GM19193 (cell line): ENCODE results near the gene SPIRE2.
A peak's percentile ranks its signal among the peaks of the same experiment; 100 is the strongest.

Experiments
- POLR2A ChIP-seq: IDR thresholded peaks from 4 replicates; pipeline ENCODE4 v1.6.1; 2011; ENCODE audit not compliant: insufficient read depth, insufficient read length; ENCODE audit errors: extremely low read depth

SPIRE2 gene

GRCh38 chr16:89902980-89903379, 74.7 kb downstream of the SPIRE2 start:
- no peak for TF ChIP-seq POLR2A

- TF ChIP-seq POLR2A = no peak
Observed at GRCh38 chr16:89903908-89904515, 75.7 kb downstream of the SPIRE2 start.

DNA sequence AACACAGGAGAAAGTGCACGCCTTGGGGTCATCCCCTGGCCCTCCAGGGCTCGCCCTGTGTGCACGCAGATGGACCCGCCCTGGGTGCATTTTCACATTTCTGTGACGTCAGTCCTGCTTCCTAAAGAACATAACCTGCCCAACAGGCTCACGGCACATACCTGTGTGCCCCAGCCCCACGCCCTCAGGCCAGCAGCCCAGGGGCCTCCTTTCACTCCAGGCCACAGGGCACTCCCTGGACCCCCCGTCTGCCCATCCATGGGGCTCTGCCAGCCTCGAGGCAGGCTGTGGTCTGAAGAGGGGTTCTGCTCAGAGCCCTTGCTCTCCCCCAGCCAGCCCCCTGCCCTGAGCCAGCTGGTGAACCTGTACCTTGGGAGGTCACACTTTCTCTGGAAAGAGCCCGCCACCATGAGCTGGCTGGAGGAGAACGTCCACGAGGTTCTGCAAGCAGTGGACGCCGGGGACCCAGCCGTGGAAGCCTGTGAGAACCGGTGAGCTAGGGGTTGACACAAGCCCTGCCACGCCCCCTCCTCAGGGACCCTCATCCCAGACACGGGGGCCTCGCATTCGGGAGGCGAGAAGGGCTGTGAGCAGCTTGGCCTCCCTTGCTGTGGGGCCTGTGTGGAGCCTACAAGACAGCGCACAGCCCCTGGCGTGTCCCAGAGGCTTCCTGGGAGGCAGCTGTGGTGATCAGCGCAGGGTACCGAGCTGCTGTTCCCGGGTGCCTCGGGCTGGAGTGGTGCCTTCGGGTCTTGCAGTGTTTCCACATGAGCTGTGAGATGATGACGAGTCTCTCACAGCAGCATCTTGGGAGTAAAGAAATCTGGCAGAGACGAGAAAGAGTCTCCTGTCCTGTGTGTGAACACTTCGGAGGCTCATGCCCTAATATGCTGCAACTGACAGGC, 76.6 kb downstream of the SPIRE2 start:
- TF ChIP-seq POLR2A = no peak

DNA sequence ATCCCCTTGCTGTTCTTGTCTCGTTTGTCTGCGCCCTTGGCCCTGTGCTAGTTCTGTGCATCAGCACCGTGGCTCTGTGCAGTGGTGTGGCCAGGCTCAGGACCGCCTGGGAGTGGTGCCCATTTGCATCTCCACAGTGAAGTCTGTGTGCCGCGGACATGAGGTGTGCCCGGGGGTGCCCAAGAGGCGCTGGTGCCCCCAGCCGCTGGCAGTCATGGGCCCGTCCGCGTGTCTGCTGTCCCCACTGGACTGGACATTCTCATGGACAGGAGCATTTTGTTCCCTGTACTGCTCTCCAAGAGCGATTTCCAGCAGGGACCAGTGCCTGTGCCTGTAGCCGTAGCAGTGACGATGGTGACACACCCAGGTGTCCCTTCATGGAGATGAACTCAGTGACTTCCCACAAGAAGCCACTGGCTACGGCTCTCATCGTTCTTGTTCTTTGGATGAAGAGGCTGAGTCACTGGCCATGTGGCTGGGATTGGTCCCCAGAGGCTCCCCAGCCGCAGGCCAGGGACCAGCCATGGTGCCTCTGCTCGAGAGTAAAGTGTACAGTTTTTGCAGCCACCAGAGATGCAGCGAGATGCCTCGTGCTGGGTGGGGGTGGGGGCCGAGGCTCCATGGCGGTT, 77.3 kb downstream of the SPIRE2 start:
- TF ChIP-seq POLR2A = peak; percentile 33

GRCh38 chr16:89906140-89907025, 78.1 kb downstream of the SPIRE2 start:
- no peak for TF ChIP-seq POLR2A

GRCh38 chr16:89907055-89907814, 79.0 kb downstream of the SPIRE2 start:
- no peak for TF ChIP-seq POLR2A

DNA sequence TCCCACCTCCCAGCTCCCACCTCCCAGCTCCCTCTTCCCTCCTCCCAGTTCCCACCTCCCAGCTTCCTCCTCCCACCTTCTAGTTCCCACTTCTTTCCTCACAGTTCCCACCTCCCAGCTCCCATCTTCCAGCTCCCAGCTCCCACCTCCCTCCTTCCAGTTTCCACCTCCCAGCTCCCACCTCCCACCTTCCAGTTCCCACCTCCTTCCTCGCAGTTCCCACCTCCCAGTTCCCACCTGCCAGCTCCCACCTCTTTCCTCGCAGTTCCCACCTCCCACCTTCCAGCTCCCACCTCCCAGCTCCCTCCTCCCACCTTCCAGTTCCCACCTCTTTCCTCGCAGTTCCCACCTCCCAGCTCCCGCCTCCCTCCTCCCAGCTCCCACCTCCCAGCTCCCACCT, 80.0 kb downstream of the SPIRE2 start:
- TF ChIP-seq POLR2A = no peak

DNA sequence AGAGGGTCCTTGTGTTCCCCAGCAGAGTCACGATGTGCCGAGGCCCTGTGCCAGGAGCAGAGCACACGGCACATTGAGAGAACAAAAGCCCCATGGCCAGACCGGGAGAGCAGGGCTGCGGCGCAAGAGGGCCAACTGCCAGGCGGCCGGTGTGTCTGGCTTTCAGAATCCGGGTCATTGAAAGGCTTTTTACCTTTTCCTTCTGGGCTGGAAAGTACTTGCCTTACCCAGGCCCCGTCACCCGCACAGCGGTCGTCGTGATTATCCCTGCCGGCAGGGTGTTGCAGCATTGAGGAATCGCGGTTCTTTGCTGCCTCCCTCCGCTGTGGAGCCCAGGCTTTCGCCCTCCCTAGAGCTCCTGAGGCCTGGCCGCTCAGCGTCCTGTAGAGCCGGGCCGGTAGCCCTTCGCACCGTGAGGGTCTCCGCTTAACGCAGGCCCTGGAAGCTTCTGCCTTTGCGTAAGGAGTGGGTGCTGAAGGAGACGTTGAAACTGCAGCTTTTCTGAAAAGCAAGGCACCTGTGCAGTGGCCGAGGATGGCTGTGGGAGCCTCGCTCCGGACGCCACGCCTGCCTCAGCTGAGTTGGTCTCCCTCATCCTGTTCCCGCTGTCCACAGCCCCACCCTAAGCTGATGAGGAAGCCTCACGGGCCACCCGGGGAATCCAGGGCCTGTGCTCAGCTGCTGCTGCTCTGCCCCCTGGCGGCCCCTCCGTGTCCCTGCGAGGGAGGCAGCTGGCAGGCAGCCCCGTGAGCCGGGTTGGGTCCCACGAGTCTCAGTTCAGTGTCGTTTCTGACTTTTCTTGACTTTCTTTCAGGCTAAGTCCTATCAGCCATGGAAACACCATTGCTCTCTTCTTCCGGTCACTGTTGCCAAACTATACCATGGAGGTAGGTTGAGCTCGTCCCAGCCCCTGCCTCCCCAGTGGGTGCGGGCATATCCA, 81.8 kb downstream of the SPIRE2 start:
- TF ChIP-seq POLR2A = peak; percentile 34

DNA sequence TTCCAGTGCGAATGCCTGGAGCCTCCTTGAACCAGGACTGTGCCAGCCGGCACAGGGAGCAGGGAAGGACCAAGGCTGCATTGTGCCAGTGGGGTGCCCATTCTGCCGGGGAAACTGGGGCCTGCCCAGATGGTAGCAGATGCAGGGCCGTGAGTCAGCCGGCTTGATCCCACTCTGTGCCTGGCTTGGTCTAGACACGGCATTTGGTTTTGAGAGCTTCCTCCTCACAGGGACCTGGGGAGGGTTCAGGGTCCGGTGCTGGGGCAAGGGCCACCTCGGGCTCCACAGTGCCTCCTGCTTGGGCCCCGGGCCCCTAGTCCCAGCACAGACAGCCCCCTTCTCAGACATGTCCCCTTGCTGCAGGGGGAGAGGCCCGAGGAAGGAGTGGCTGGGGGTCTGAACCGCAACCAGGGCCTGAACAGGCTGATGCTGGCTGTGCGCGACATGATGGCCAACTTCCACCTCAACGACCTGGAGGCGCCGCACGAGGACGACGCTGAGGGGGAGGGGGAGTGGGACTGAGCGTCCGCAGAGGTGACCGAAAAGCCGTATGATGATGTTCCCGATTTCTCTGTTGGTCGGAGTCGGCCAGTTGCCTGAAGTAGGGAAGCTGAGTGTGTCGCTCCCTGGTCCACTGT, 82.6 kb downstream of the SPIRE2 start:
- TF ChIP-seq POLR2A = no peak

DNA sequence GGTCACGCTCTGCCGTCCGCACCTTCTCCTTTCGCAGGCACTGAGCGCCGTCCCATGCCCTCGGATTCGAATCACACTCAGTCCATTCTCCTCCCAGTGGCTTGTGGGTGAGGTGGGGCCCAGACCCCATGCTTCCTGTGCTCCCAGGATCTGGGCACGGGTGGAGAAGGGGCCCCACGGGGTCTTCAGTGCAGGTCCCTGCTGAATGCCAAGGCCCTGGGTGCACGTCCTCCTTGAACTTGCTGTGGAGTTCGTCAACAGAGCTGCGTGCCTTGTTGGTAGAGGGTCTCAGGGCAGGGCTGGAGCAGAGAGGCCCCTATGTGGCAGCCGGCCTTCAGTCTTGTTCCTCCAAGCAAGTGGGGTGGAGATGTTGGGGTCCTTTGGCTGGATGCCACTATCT, 83.1 kb downstream of the SPIRE2 start:
- TF ChIP-seq POLR2A = no peak

DNA sequence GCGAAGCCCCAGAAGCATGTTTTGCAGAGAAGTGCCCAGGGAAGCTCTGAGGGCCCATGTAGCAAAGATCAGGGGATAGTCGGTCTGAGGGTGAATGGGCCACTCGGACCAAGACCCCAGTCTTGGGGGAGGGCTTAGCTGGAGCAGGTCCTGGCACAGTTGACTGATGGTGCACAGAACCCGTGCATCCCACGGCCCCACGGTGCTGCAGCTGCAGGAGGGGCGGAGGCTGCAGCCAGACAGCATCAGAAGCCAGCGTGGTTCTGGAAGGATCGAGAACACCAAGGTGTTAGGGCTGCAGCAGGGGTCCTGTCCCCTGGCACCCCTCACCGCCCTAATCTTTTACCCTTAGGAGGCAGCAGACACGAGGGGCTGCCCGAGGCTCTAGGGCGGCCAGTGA, 83.9 kb downstream of the SPIRE2 start:
- TF ChIP-seq POLR2A = peak; percentile 1

DNA sequence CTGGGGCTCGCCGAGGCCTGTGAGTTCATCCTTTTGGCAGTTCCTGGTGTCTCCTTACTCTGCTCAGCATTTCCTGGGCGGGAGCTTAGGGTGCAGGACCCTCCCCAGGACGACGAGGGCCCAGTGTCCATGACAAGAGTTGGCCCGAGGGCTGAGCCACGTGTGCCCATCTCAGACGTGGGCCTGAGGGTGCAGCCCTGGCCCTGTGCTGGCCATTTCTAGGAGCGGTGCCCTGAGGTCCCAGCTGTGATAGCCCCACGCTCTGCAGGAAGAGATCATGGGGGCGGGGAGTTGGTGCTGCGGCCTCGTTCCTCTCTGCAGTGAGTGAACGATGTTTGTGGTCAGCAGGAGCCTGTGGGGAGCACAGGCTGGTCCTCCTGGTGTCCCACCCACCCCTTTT, 84.4 kb downstream of the SPIRE2 start:
- peak; percentile 16 for TF ChIP-seq POLR2A
